Stimulated activated CD4-positive, alpha-beta T cell treated with anti-CD3 and anti-CD28 coated beads, Interleukin-1b, Interleukin-23, amount 100 ng/mL, for 4 hours (primary cell): Measurements from ENCODE around the gene CRTAC1.
"Not testable (repeated sequence)": the region's sequence is repeated elsewhere in the genome, so short reads cannot be mapped to it uniquely, and the experiment has no call there.

Experiments used
- DNase-seq, 2 donors: peaks; one replicate each; pipeline ENCODE4 v3.0.0-alpha.2; 2020; ENCODE audit warnings: low read depth in 2 of 2

The CRTAC1 gene

GRCh38 chr10:97842656-97843280 is 187.7 kb downstream of the CRTAC1 start:
- DNase-seq, result no peak

GRCh38 chr10:97842114-97842513 is 188.3 kb downstream of the CRTAC1 start:
- DNase-seq, result not testable (repeated sequence)

- not testable (repeated sequence) for DNase-seq
Measured at GRCh38 chr10:97841166-97841565, 189.3 kb downstream of the CRTAC1 start.

GRCh38 chr10:97838091-97838490 is 192.3 kb downstream of the CRTAC1 start:
- DNase-seq, result no peak

GRCh38 chr10:97836446-97836845 is 194.0 kb downstream of the CRTAC1 start:
- no peak for DNase-seq

- no peak for DNase-seq
Measured at GRCh38 chr10:97831259-97831658, 199.2 kb downstream of the CRTAC1 start.

- no peak for DNase-seq
Measured at GRCh38 chr10:97830064-97830463, 200.4 kb downstream of the CRTAC1 start.

GRCh38 chr10:97828721-97829120 is 201.7 kb downstream of the CRTAC1 start:
- no peak for DNase-seq

GRCh38 chr10:97827702-97828291 is 202.6 kb downstream of the CRTAC1 start:
- no peak for DNase-seq

- no peak for DNase-seq
Measured at GRCh38 chr10:97826892-97827291, 203.5 kb downstream of the CRTAC1 start.

- DNase-seq, result no peak
Measured at GRCh38 chr10:97825020-97825760, 205.2 kb downstream of the CRTAC1 start.

- no peak for DNase-seq
Measured at GRCh38 chr10:97823734-97824133, 206.7 kb downstream of the CRTAC1 start.

- no peak for DNase-seq
Measured at GRCh38 chr10:97822261-97822687, 208.1 kb downstream of the CRTAC1 start.

GRCh38 chr10:97821308-97822038 is 208.9 kb downstream of the CRTAC1 start:
- no peak for DNase-seq

GRCh38 chr10:97820096-97820704 is 210.2 kb downstream of the CRTAC1 start:
- DNase-seq, result no peak

- DNase-seq, result no peak
Measured at GRCh38 chr10:97818572-97818971, 211.8 kb downstream of the CRTAC1 start.

- no peak for DNase-seq
Measured at GRCh38 chr10:97816609-97817008, 213.8 kb downstream of the CRTAC1 start.
